HCT116 (cell line): ENCODE results near the gene MYO16. TPM values are rescaled to one million over a fixed set of nuclear protein-coding genes. Genes with fewer than 3 reads are reported as not detected.

Experiments
- ATAC-seq: fragments of 200-7000 bp; cut with Tn5 transposase; 2 replicates; pipeline ENCODE4 v1.9.1; 2020; ENCODE audit warnings: mild to moderate bottlenecking, moderate library complexity
- BruUV-seq: library from RNA; stranded (reverse); fragments of 400-500 nt; replicated peaks from 2 replicates; lab custom pipeline; 2021; lab: Mats Ljungman, UMichigan
- CTCF ChIA-PET: fragments of 300-600 bp; sonication (Branson Sonifier 250); formaldehyde crosslinking; loops from one replicate; lab custom pipeline; 2021; ENCODE audit warnings: antibody characterized with exemption; lab: Charles Lee
- POLR2A ChIA-PET: fragments of 300-600, 350-600 bp; sonication (Branson Sonifier 250); formaldehyde crosslinking; loops from one replicate; lab custom pipeline; 2021; ENCODE audit warnings: antibody characterized with exemption; lab: Charles Lee
- RAD21 ChIA-PET, 2 experiments: fragments of 300-600 bp; sonication (Branson Sonifier 250); formaldehyde crosslinking; loops; one replicate each; lab custom pipeline; 2023; ENCODE audit warnings: low total read pairs in 2 of 2; ENCODE audit not compliant: uncharacterized antibody in 2 of 2, unreplicated experiment in 2 of 2, low non-redundant PET in 1 of 2; lab: Charles Lee
- DNase-seq: peaks from one replicate; pipeline ENCODE4 v3.0.0-alpha.2; 2010; ENCODE audit warnings: low read depth, low spot score
- H2AFZ ChIP-seq: fragments of 200-600 bp; shearing (Covaris generic), sonication (generic); 2 replicates; pipeline ENCODE4 v1.6.1; 2017; ENCODE audit warnings: low read depth, mixed run types, mixed read lengths, antibody characterized with exemption, low read length; ENCODE audit not compliant: poor library complexity, severe bottlenecking
- H3K27ac ChIP-seq: 2 replicates; pipeline ENCODE4 v1.5.1; 2012; ENCODE audit warnings: low read depth, low read length
- H3K27me3 ChIP-seq: fragments of 200-600 bp; sonication (generic); 2 replicates; pipeline ENCODE4 v1.6.1; 2016; ENCODE audit warnings: mixed run types, low read length, mixed read lengths; ENCODE audit not compliant: insufficient read depth
- H3K36me3 ChIP-seq, 2 experiments: fragments of 200-500 bp in 1 of 2; fragments of 200-600 bp in 1 of 2; sonication (Bioruptor generic) in 1 of 2; sonication (generic) in 1 of 2; 2 replicates each; pipeline versions ENCODE4 v1.5.1 to v1.6.1; 2014 to 2016; ENCODE audit warnings: low read length in 2 of 2, inconsistent platforms in 1 of 2, mixed read lengths in 1 of 2, mixed run types in 1 of 2; ENCODE audit not compliant: insufficient read depth in 2 of 2, control insufficient read depth in 1 of 2
- H3K4me1 ChIP-seq, 2 experiments: fragments of 200-600 bp in 1 of 2; sonication (generic) in 1 of 2; 2 replicates each; pipeline versions ENCODE4 v1.5.1 to v1.6.1; 2012 to 2017; ENCODE audit warnings: low read length in 2 of 2, inconsistent platforms in 1 of 2, mild to moderate bottlenecking in 1 of 2, mixed read lengths in 1 of 2, mixed run types in 1 of 2, moderate library complexity in 1 of 2; ENCODE audit not compliant: insufficient read depth in 2 of 2, control insufficient read depth in 1 of 2
- H3K4me2 ChIP-seq: fragments of 200-600 bp; sonication (generic); 2 replicates; pipeline ENCODE4 v1.6.1; 2017; ENCODE audit warnings: mixed run types, low read length, mixed read lengths
- H3K4me3 ChIP-seq, 2 experiments: fragments of 200-600 bp in 1 of 2; sonication (generic) in 1 of 2; replicated peaks in 1 of 2; 2 replicates each; pipeline ENCODE4 v1.5.1; 2011 to 2016; ENCODE audit warnings: low read length in 2 of 2, control low read depth in 1 of 2, low read depth in 1 of 2, mild to moderate bottlenecking in 1 of 2, mixed read lengths in 1 of 2, mixed run types in 1 of 2
- H3K79me2 ChIP-seq: fragments of 200-600 bp; sonication (generic); 2 replicates; pipeline ENCODE4 v1.6.1; 2017; ENCODE audit warnings: mild to moderate bottlenecking, mixed run types, low read length, moderate library complexity, mixed read lengths; ENCODE audit not compliant: insufficient read depth
- H3K9ac ChIP-seq: fragments of 200-600 bp; sonication (generic); 2 replicates; pipeline ENCODE4 v1.6.1; 2016; ENCODE audit warnings: low read length, mixed read lengths
- H3K9me2 ChIP-seq: fragments of 200-600 bp; sonication (generic), shearing (Covaris generic); 2 replicates; pipeline ENCODE4 v1.6.1; 2017; ENCODE audit warnings: mixed run types, mild to moderate bottlenecking, moderate library complexity; ENCODE audit not compliant: insufficient read depth
- H3K9me3 ChIP-seq, 2 experiments: fragments of 200-500 bp in 1 of 2; fragments of 200-600 bp in 1 of 2; sonication (Bioruptor generic) in 1 of 2; sonication (generic) in 1 of 2; 2 replicates each; pipeline ENCODE4 v1.6.1; 2014 to 2017; ENCODE audit warnings: low read length in 2 of 2, mixed read lengths in 2 of 2, inconsistent platforms in 1 of 2, low read depth in 1 of 2, mild to moderate bottlenecking in 1 of 2, mixed run types in 1 of 2, moderate library complexity in 1 of 2; ENCODE audit not compliant: control insufficient read depth in 1 of 2, insufficient read depth in 1 of 2
- H4K20me1 ChIP-seq: fragments of 200-600 bp; sonication (generic), shearing (Covaris generic); 2 replicates; pipeline ENCODE4 v1.6.1; 2017; ENCODE audit warnings: mixed run types, mild to moderate bottlenecking, moderate library complexity; ENCODE audit not compliant: insufficient read depth
- CBX3 ChIP-seq: IDR thresholded peaks from 2 replicates; pipeline ENCODE4 v1.6.1; 2012; ENCODE audit warnings: low read depth
- CTCF ChIP-seq, 3 experiments: fragments of 200-600 bp in 1 of 3; sonication (generic) in 1 of 3; IDR thresholded peaks in 2 of 3; conservative IDR thresholded peaks in 1 of 3; 2 replicates each; pipeline ENCODE4 v1.5.1; 2012 to 2017; ENCODE audit warnings: low read depth in 2 of 3, low read length in 2 of 3, antibody characterized with exemption in 1 of 3, borderline replicate concordance in 1 of 3, control low read depth in 1 of 3, mild to moderate bottlenecking in 1 of 3, mixed read lengths in 1 of 3, mixed run types in 1 of 3, moderate library complexity in 1 of 3; ENCODE audit not compliant: insufficient read depth in 1 of 3
- EGR1 ChIP-seq: IDR thresholded peaks from 2 replicates; pipeline ENCODE4 v1.6.1; 2012; ENCODE audit warnings: low read depth
- EZH2phosphoT487 ChIP-seq: fragments of 200-600 bp; IDR thresholded peaks from 2 replicates; pipeline ENCODE4 v1.6.1; 2018; ENCODE audit warnings: antibody characterized with exemption, borderline replicate concordance
- FOSL1 ChIP-seq: IDR thresholded peaks from 2 replicates; pipeline ENCODE4 v1.6.1; 2012; ENCODE audit warnings: low read depth
- MAX ChIP-seq: IDR thresholded peaks from 2 replicates; pipeline ENCODE4 v1.6.1; 2012
- POLR2A ChIP-seq: IDR thresholded peaks from 2 replicates; pipeline ENCODE4 v1.7.0; 2011; ENCODE audit warnings: borderline replicate concordance; ENCODE audit not compliant: insufficient read depth, insufficient read length; ENCODE audit errors: extremely low read depth
- POLR2AphosphoS5 ChIP-seq: IDR thresholded peaks from 2 replicates; pipeline ENCODE4 v1.6.1; 2011; ENCODE audit warnings: mild to moderate bottlenecking, low read depth, low read length, moderate library complexity
- SRF ChIP-seq: IDR thresholded peaks from 2 replicates; pipeline ENCODE4 v1.6.1; 2012; ENCODE audit warnings: low read depth
- TCF7L2 ChIP-seq: IDR thresholded peaks from 2 replicates; pipeline ENCODE4 v1.7.0; 2011; ENCODE audit warnings: borderline replicate concordance, inconsistent platforms; ENCODE audit not compliant: insufficient read depth, insufficient read length; ENCODE audit errors: extremely low read depth
- ZNF274 ChIP-seq: fragments of 200-500 bp; sonication (Bioruptor generic); IDR thresholded peaks from 2 replicates; pipeline ENCODE4 v1.6.1; 2014; ENCODE audit warnings: mild to moderate bottlenecking, low read depth, low read length, inconsistent platforms
- intact Hi-C: fragments of 100-400 bp; cut with micrococcal nuclease; formaldehyde crosslinking; loops from 2 replicates; pipeline ENCODE4 v1.10.0; 2022
- total RNA-seq: library from RNA; stranded (reverse); gene quantifications from one replicate; pipeline ENCODE4 v1.2.1, GENCODE V29; 2021; ENCODE audit not compliant: unreplicated experiment

MYO16 gene
- total RNA-seq, 1 experiment from 2014 or later = 0.07 TPM

- no peak for DNase-seq
- Histone ChIP-seq H3K9me2 (no peaks in the 10 kb centered on the region), H3K27me3 (peaks cover 19% of the 10 kb centered on the region), H2AFZ (no peak overlapping the region), H3K4me1 (no peaks in the 10 kb centered on the region), H4K20me1 (no peaks in the 10 kb centered on the region), H3K9ac (no peak overlapping the region), H3K79me2 (no peaks in the 10 kb centered on the region), H3K27ac (no peak overlapping the region), H3K9me3 (no peaks in the 10 kb centered on the region), H3K36me3 (no peaks in the 10 kb centered on the region), H3K4me2 (no peak overlapping the region), H3K4me3 (no peak overlapping the region)
- BruUV-seq = no TSS peak
- ChIA-PET RAD21 (no interaction called here), POLR2A (no interaction called here), CTCF (no interaction called here)
- no peak for TF ChIP-seq MAX
- no peak for TF ChIP-seq TCF7L2
- TF ChIP-seq SRF = no peak
- intact Hi-C loops = no loop called here
- no peak for ATAC-seq
Measured at GRCh38 chr13:108674771-108675170, 45.4 kb downstream of the MYO16 start.

- CTCF ChIA-PET = no interaction called here
- TF ChIP-seq POLR2A (no peak), CBX3 (no peak), ZNF274 (no peak), FOSL1 (no peak), EGR1 (no peak), TCF7L2 (no peak), CTCF (IDR thresholded peaks at IDR 0.05 in 2 of 3, conservative IDR thresholded peaks at IDR 0.05 in 1 of 3; ENCODE audit: borderline replicate concordance in 1 of 3, insufficient read depth in 1 of 3, low read depth in 2 of 3, low read length in 2 of 3) (no peak), EZH2phosphoT487 (no peak), MAX (no peak), SRF (no peak), POLR2AphosphoS5 (no peak)
- TF ChIP-seq, all 23 proteins: peak for 0
- H3K4me2 ChIP-seq = no peak overlapping the region
- ChIA-PET POLR2A (no interaction called here), RAD21 (no interaction called here)
- no peak for ATAC-seq
- H3K4me3 ChIP-seq = no peak overlapping the region
- BruUV-seq = no TSS peak
- no peaks in the 10 kb centered on the region for H4K20me1 ChIP-seq
- no peak overlapping the region for H3K27ac ChIP-seq
- H3K9me3 ChIP-seq = no peaks in the 10 kb centered on the region
- no peaks in the 10 kb centered on the region for H3K79me2 ChIP-seq
- intact Hi-C loops = no loop called here
- H3K4me1 ChIP-seq = no peaks in the 10 kb centered on the region
- no peaks in the 10 kb centered on the region for H3K36me3 ChIP-seq
- H3K9me2 ChIP-seq = no peaks in the 10 kb centered on the region
- H3K9ac ChIP-seq = no peak overlapping the region
- no peak overlapping the region for H2AFZ ChIP-seq
- peaks cover 19% of the 10 kb centered on the region for H3K27me3 ChIP-seq
- no peak for DNase-seq
Measured at GRCh38 chr13:108676620-108677019, 47.2 kb downstream of the MYO16 start.
